Activated CD8-positive, alpha-beta T cell treated with anti-CD3 and anti-CD28 coated beads for 36 hours (primary cell): ENCODE measurements around the gene PACSIN1. TPM values are rescaled to one million over a fixed set of nuclear protein-coding genes. Genes with fewer than 3 reads are reported as not detected.

Source experiments
- ATAC-seq: fragments of 200-7000 bp; cut with Tn5 transposase; one replicate; pipeline ENCODE4 v1.10.0; 2021; ENCODE audit warnings: mild to moderate bottlenecking, moderate library complexity
- CTCF ChIA-PET: fragments of 350-600 bp; sonication (Branson Sonifier 250); formaldehyde crosslinking; loops from one replicate; lab custom pipeline; 2021; ENCODE audit warnings: antibody characterized with exemption; lab: Charles Lee
- POLR2A ChIA-PET: fragments of 350-600 bp; sonication (Branson Sonifier 250); formaldehyde crosslinking; loops from one replicate; lab custom pipeline; 2021; ENCODE audit warnings: antibody characterized with exemption; lab: Charles Lee
- DNase-seq: peaks from one replicate; pipeline ENCODE4 v3.0.0-alpha.2; 2020
- H3K27ac Mint-ChIP-seq: one replicate; pipeline ENCODE4 v1.8.0; 2021; ENCODE audit warnings: mild to moderate bottlenecking, mixed read lengths
- H3K27me3 Mint-ChIP-seq: one replicate; pipeline ENCODE4 v1.8.0; 2021; ENCODE audit warnings: mixed read lengths
- H3K36me3 Mint-ChIP-seq: one replicate; pipeline ENCODE4 v1.8.0; 2021; ENCODE audit warnings: low read depth, mixed read lengths
- H3K4me1 Mint-ChIP-seq: one replicate; pipeline ENCODE4 v1.8.0; 2021; ENCODE audit warnings: low read depth, mixed read lengths
- H3K4me3 Mint-ChIP-seq: one replicate; pipeline ENCODE4 v1.8.0; 2021; ENCODE audit warnings: mild to moderate bottlenecking, moderate library complexity, mixed read lengths
- H3K9me3 Mint-ChIP-seq: one replicate; pipeline ENCODE4 v1.8.0; 2021; ENCODE audit warnings: mixed read lengths
- intact Hi-C: fragments of 100-400 bp; cut with micrococcal nuclease; formaldehyde crosslinking; loops from one replicate; pipeline ENCODE4 v1.10.0; 2022
- total RNA-seq, 2 experiments: library from RNA; stranded (reverse); gene quantifications; one replicate each; pipeline ENCODE4 v1.2.3, GENCODE V29; 2021
- TF ChIP-seq, protein P1 (sequence below): fragments of 200-600 bp; IDR thresholded peaks from one replicate; pipeline ENCODE4 v1.8.0; 2022; ENCODE audit warnings: antibody characterized with exemption, mild to moderate bottlenecking

Gene PACSIN1
- total RNA-seq, 2 experiments from 2014 or later = 0.47 to 0.51 TPM

DNA sequence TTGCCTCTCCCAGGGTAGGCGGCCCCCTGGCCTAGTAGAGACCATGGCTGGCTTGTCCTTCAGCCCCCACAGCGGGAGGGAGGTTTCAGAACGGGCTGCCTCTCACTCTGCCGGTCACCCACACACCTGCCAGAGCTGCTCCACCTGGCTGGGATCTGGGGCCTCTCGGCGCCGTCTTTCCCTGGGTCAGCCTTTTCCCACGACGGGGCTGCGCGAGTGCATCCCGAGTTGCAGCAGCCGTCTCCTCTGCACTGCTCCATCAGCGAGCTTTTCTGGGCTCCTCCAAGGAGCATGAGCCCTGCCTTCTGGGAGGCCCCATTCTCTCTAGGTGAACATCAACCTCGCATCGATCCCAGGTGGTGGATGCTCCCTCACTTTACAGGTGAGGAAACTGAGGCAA is 106.1 kb downstream of the PACSIN1 start:
- intact Hi-C loops = no loop called here
- ATAC-seq (no peak), DNase-seq (no peak)
- Mint-ChIP-seq H3K4me3 (no peak overlapping the region), H3K9me3 (no peaks in the 10 kb centered on the region), H3K27me3 (peaks cover 4% of the 10 kb centered on the region), H3K27ac (no peak overlapping the region), H3K36me3 (no peaks in the 10 kb centered on the region), H3K4me1 (no peaks in the 10 kb centered on the region)
- POLR2A ChIA-PET = no interaction called here
- TF ChIP-seq, protein P1, sequence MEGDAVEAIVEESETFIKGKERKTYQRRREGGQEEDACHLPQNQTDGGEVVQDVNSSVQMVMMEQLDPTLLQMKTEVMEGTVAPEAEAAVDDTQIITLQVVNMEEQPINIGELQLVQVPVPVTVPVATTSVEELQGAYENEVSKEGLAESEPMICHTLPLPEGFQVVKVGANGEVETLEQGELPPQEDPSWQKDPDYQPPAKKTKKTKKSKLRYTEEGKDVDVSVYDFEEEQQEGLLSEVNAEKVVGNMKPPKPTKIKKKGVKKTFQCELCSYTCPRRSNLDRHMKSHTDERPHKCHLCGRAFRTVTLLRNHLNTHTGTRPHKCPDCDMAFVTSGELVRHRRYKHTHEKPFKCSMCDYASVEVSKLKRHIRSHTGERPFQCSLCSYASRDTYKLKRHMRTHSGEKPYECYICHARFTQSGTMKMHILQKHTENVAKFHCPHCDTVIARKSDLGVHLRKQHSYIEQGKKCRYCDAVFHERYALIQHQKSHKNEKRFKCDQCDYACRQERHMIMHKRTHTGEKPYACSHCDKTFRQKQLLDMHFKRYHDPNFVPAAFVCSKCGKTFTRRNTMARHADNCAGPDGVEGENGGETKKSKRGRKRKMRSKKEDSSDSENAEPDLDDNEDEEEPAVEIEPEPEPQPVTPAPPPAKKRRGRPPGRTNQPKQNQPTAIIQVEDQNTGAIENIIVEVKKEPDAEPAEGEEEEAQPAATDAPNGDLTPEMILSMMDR = no peak
- CTCF ChIA-PET = no interaction called here

GRCh38 chr6:34572585-34572984 is 106.7 kb downstream of the PACSIN1 start:
- ATAC-seq = no peak
- DNase-seq = no peak
- Mint-ChIP-seq H3K27me3 (peaks cover 4% of the 10 kb centered on the region), H3K4me3 (no peak overlapping the region), H3K27ac (no peak overlapping the region), H3K4me1 (no peaks in the 10 kb centered on the region), H3K36me3 (no peaks in the 10 kb centered on the region), H3K9me3 (no peaks in the 10 kb centered on the region)
- POLR2A ChIA-PET = no interaction called here
- intact Hi-C loops = no loop called here
- CTCF ChIA-PET = no interaction called here
- TF ChIP-seq, protein P1 = no peak

- H3K36me3 Mint-ChIP-seq = no peaks in the 10 kb centered on the region
- H3K4me1 Mint-ChIP-seq = no peaks in the 10 kb centered on the region
- ChIA-PET POLR2A (no interaction called here), CTCF (no interaction called here)
- no peak overlapping the region for H3K4me3 Mint-ChIP-seq
- no peak overlapping the region for H3K27ac Mint-ChIP-seq
- H3K27me3 Mint-ChIP-seq = no peaks in the 10 kb centered on the region
- intact Hi-C loops = no loop called here
- ATAC-seq = no peak
- TF ChIP-seq, protein P1 = no peak
- no peak for DNase-seq
- no peaks in the 10 kb centered on the region for H3K9me3 Mint-ChIP-seq
Observed at GRCh38 chr6:34573567-34574183, 107.8 kb downstream of the PACSIN1 start.

GRCh38 chr6:34574647-34575293 is 108.9 kb downstream of the PACSIN1 start:
- POLR2A ChIA-PET = no interaction called here
- no peaks in the 10 kb centered on the region for H3K36me3 Mint-ChIP-seq

More at GRCh38 chr6:34574647-34575293, 108.9 kb downstream of the PACSIN1 start:
- no peaks in the 10 kb centered on the region for H3K27me3 Mint-ChIP-seq
- H3K4me3 Mint-ChIP-seq = no peak overlapping the region
- CTCF ChIA-PET = interaction anchor here (1.3 kb wide), 1 partner anchor 47 kb away, joined by 3 read pairs; no protein-coding TSS in a partner anchor
- DNase-seq (no peak), ATAC-seq (no peak)
- H3K9me3 Mint-ChIP-seq = no peaks in the 10 kb centered on the region
- TF ChIP-seq, protein P1 = no peak
- H3K27ac Mint-ChIP-seq = no peak overlapping the region
- no peaks in the 10 kb centered on the region for H3K4me1 Mint-ChIP-seq
- intact Hi-C loops = no loop called here
